GM23338 (cell line): ENCODE data around the gene GNAI2. TPM values are rescaled to one million over a fixed set of nuclear protein-coding genes. Genes with fewer than 3 reads are reported as not detected.

ENCODE experiments used
- ATAC-seq: fragments of 200-7000 bp; cut with Tn5 transposase; 3 replicates; pipeline ENCODE4 v1.9.1; 2020
- DNase-seq: peaks from one replicate; pipeline ENCODE4 v3.0.0-alpha.2; 2015; ENCODE audit warnings: low spot score
- H2AFZ ChIP-seq: fragments of 200-600 bp; sonication (generic); 2 replicates; pipeline ENCODE4 v1.8.0; 2016; ENCODE audit warnings: antibody characterized with exemption, mild to moderate bottlenecking, moderate library complexity
- H3F3A ChIP-seq: fragments of 200-600 bp; sonication (generic); replicated peaks from 2 replicates; pipeline ENCODE4 v1.8.0; 2017; ENCODE audit warnings: antibody characterized with exemption, mixed run types, low read depth
- H3K27ac ChIP-seq: fragments of 200-600 bp; sonication (generic); 2 replicates; pipeline ENCODE4 v1.6.1; 2016; ENCODE audit warnings: low read depth
- H3K27me3 ChIP-seq: fragments of 200-600 bp; sonication (generic); 2 replicates; pipeline ENCODE4 v1.8.0; 2016; ENCODE audit warnings: mild to moderate bottlenecking, mixed run types, moderate library complexity; ENCODE audit not compliant: insufficient read depth
- H3K36me3 ChIP-seq: fragments of 200-600 bp; sonication (generic); 2 replicates; pipeline ENCODE4 v1.8.0; 2016; ENCODE audit warnings: mild to moderate bottlenecking; ENCODE audit not compliant: insufficient read depth
- H3K4me1 ChIP-seq: fragments of 200-600 bp; sonication (generic); 2 replicates; pipeline ENCODE4 v1.8.0; 2016; ENCODE audit warnings: mild to moderate bottlenecking, moderate library complexity; ENCODE audit not compliant: insufficient read depth
- H3K4me2 ChIP-seq: fragments of 200-600 bp; sonication (generic); 2 replicates; pipeline ENCODE4 v1.7.1; 2017; ENCODE audit warnings: mixed run types
- H3K4me3 ChIP-seq: fragments of 200-600 bp; sonication (generic); 2 replicates; pipeline ENCODE4 v1.6.1; 2016; ENCODE audit warnings: mixed run types
- H3K79me2 ChIP-seq: fragments of 200-600 bp; sonication (generic); replicated peaks from 2 replicates; pipeline ENCODE4 v1.8.0; 2017; ENCODE audit warnings: mild to moderate bottlenecking; ENCODE audit not compliant: insufficient read depth
- H3K9me2 ChIP-seq: fragments of 200-600 bp; sonication (generic); 2 replicates; pipeline ENCODE4 v1.8.0; 2017; ENCODE audit not compliant: insufficient read depth
- H4K20me1 ChIP-seq: fragments of 200-600 bp; sonication (generic); replicated peaks from 2 replicates; pipeline ENCODE4 v1.8.0; 2017; ENCODE audit warnings: mild to moderate bottlenecking; ENCODE audit not compliant: insufficient read depth
- H3K27ac Mint-ChIP-seq: 2 replicates; pipeline ENCODE4 v1.8.0; 2020; ENCODE audit warnings: inconsistent platforms, mild to moderate bottlenecking, moderate library complexity, mixed read lengths
- H3K27me3 Mint-ChIP-seq: 3 replicates; pipeline ENCODE4 v1.8.0; 2022; ENCODE audit warnings: low read depth, mild to moderate bottlenecking, moderate library complexity, mixed read lengths, inconsistent platforms; ENCODE audit not compliant: insufficient read depth, poor library complexity
- H3K36me3 Mint-ChIP-seq: 3 replicates; pipeline ENCODE4 v1.8.0; 2021; ENCODE audit warnings: low read depth, mild to moderate bottlenecking, inconsistent platforms, moderate library complexity, mixed read lengths
- H3K4me1 Mint-ChIP-seq: 3 replicates; pipeline ENCODE4 v1.8.0; 2020; ENCODE audit warnings: mild to moderate bottlenecking, inconsistent platforms, mixed read lengths
- H3K4me3 Mint-ChIP-seq: 3 replicates; pipeline ENCODE4 v1.8.0; 2021; ENCODE audit warnings: moderate library complexity, mild to moderate bottlenecking, inconsistent platforms, mixed read lengths
- H3K9me3 Mint-ChIP-seq: 3 replicates; pipeline ENCODE4 v1.8.0; 2020; ENCODE audit warnings: moderate library complexity, mild to moderate bottlenecking, inconsistent platforms, mixed read lengths
- EZH2 ChIP-seq: fragments of 200-600 bp; sonication (generic); IDR thresholded peaks from one replicate; pipeline ENCODE4 v1.8.0; 2017; ENCODE audit warnings: antibody characterized with exemption, mild to moderate bottlenecking, low read depth; ENCODE audit not compliant: unreplicated experiment
- EZH2phosphoT487 ChIP-seq: fragments of 200-600 bp; sonication (generic); IDR thresholded peaks from one replicate; pipeline ENCODE4 v1.8.1; 2018; ENCODE audit warnings: antibody characterized with exemption; ENCODE audit not compliant: unreplicated experiment
- JUNB ChIP-seq: IDR thresholded peaks from one replicate; pipeline ENCODE4 v1.6.1; 2016; ENCODE audit warnings: antibody characterized with exemption; ENCODE audit not compliant: unreplicated experiment
- NANOG ChIP-seq: IDR thresholded peaks from 2 replicates; pipeline ENCODE4 v1.6.1; 2016; ENCODE audit warnings: antibody characterized with exemption, borderline replicate concordance
- ZNF114 ChIP-seq: fragments of 250-450 bp; sonication (Bioruptor Pico); IDR thresholded peaks from 2 replicates; pipeline ENCODE4 v1.5.0; 2020; ENCODE audit warnings: mild to moderate bottlenecking, moderate library complexity
- polyA plus RNA-seq: library from polyadenylated mRNA; unstranded; fragments of >200 nt; fragmentation: Nextera tagmentation; extraction: Ambion mirVana; gene quantifications from 2 replicates; pipeline ENCODE4 v1.2.1, GENCODE V29; 2016
- total RNA-seq: library from RNA; depleted of rRNA; stranded (reverse); fragments of >200 nt; shearing (Covaris generic); gene quantifications from 2 replicates; pipeline ENCODE4 v1.2.3, GENCODE V29; 2014
- TF ChIP-seq, protein P1 (sequence below), 2 experiments: fragments of 200-600 bp in 1 of 2; sonication (generic) in 1 of 2; conservative IDR thresholded peaks; 2 replicates each; pipeline versions ENCODE4 v1.5.1 to v1.6.1; 2016 to 2017; ENCODE audit warnings: antibody characterized with exemption in 2 of 2, low read depth in 2 of 2, mild to moderate bottlenecking in 2 of 2, moderate library complexity in 1 of 2
- TF ChIP-seq, protein P2 (sequence below): IDR thresholded peaks from one replicate; pipeline ENCODE4 v1.6.1; 2018; ENCODE audit warnings: antibody characterized with exemption; ENCODE audit not compliant: unreplicated experiment
- TF ChIP-seq, protein P3 (sequence below): fragments of 250-450 bp; sonication (Bioruptor Pico); IDR thresholded peaks from 2 replicates; pipeline ENCODE4 v1.5.0; 2020; ENCODE audit warnings: mild to moderate bottlenecking, moderate library complexity

GNAI2 gene
- total and polyA plus RNA-seq, 2 experiments from 2014 or later: 138 to 153 TPM

DNA sequence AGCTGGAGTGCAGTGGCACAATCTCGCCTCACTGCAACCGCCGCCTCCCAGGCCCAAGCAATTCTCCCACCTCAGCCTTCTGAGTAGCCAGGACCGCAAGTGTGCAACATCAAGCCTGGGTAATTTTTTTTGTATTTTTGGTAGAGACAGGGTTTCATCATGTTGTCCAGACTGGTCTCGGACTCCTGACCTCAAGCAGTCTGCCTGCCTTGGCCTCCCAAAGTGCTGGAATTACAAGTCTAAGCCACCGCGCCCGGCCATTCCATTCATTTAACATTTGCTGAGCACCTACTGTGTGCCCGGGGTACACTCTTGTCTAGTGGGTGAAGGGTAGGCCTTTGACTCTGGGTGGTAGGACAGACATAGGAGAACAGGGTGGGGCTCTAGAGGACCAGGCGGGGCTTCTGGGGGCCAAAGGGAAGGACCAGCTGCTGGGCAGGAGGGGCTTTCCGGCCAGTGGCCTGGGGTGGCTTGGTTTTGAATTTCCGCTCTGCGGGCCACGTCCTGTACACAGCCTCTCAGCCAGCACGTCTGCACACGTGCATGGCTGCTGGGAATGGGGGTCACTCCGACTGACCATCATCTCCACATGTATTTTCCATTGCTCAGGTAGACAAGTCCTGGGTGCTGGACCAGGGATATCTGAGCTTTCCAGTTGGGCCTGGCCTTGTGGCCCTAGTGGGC lies 28.5 kb upstream of the GNAI2 start (continued):
- TF ChIP-seq, protein P1, sequence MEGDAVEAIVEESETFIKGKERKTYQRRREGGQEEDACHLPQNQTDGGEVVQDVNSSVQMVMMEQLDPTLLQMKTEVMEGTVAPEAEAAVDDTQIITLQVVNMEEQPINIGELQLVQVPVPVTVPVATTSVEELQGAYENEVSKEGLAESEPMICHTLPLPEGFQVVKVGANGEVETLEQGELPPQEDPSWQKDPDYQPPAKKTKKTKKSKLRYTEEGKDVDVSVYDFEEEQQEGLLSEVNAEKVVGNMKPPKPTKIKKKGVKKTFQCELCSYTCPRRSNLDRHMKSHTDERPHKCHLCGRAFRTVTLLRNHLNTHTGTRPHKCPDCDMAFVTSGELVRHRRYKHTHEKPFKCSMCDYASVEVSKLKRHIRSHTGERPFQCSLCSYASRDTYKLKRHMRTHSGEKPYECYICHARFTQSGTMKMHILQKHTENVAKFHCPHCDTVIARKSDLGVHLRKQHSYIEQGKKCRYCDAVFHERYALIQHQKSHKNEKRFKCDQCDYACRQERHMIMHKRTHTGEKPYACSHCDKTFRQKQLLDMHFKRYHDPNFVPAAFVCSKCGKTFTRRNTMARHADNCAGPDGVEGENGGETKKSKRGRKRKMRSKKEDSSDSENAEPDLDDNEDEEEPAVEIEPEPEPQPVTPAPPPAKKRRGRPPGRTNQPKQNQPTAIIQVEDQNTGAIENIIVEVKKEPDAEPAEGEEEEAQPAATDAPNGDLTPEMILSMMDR (conservative IDR thresholded peaks at IDR 0.05; ENCODE audit: low read depth in 2 of 2): no peak
- TF ChIP-seq EZH2: no peak

DNA sequence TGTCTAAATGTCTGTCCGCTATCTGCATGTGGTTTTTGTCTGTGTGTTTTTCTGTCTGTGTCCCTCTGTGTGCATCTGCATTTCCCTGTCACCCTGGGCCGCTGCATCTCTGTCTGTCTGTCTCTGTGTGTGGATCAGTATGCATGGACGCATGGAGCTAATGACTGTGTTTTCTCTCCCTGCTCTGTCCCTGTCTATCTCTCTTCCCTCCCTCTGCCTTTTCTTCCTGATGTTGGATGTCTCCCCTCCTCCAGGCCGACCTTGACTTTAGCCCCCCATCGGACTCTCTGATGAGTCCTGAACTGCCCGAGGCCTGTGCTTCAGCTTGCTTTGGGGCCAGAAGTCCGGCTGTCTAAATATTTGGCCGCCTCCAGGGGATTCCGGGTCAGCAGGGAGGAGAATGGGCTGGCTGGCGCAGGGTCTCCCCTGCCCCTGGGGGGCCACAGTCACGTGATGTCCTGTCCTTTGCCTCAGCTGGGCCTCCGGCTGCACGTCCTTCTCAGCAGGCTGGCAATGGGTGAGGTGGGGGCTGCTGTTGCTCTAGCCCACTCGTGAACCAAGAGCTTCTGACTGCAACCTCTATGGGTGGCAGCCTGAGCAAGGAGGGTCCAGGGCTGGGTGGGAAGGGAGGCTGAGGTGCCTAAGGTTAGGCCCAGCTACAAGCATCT lies 27.2 kb upstream of the GNAI2 start:
- peaks cover 15% of the 10 kb centered on the region for H3K27me3 Mint-ChIP-seq
- H3K4me2 ChIP-seq: no peak overlapping the region
- 0 out of 2 replicates have a peak, but pooled peaks cover 6% of the 10 kb centered on the region for H3F3A ChIP-seq
- H3K4me3 Mint-ChIP-seq: no peak overlapping the region
- DNase-seq (no peak), ATAC-seq (no peak)
- H3K9me3 Mint-ChIP-seq: no peaks in the 10 kb centered on the region
- H3K27ac ChIP-seq: no peak overlapping the region
- H4K20me1 ChIP-seq: no peaks in the 10 kb centered on the region
- H3K27me3 ChIP-seq: peaks cover 28% of the 10 kb centered on the region
- H3K36me3 ChIP-seq: no peaks in the 10 kb centered on the region
- H3K4me1 Mint-ChIP-seq: peaks cover 17% of the 10 kb centered on the region
- no peaks in the 10 kb centered on the region for H3K9me2 ChIP-seq
- H3K79me2 ChIP-seq: no peaks in the 10 kb centered on the region
- H3K4me3 ChIP-seq: no peak overlapping the region
- no peaks in the 10 kb centered on the region for H3K4me1 ChIP-seq
- no peak overlapping the region for H2AFZ ChIP-seq
- no peak overlapping the region for H3K27ac Mint-ChIP-seq
- TF ChIP-seq ZNF114 (CRISPR knock-in tag) (no peak), NANOG (no peak), EZH2phosphoT487 (no peak), JUNB (no peak)
- TF ChIP-seq, protein P2, sequence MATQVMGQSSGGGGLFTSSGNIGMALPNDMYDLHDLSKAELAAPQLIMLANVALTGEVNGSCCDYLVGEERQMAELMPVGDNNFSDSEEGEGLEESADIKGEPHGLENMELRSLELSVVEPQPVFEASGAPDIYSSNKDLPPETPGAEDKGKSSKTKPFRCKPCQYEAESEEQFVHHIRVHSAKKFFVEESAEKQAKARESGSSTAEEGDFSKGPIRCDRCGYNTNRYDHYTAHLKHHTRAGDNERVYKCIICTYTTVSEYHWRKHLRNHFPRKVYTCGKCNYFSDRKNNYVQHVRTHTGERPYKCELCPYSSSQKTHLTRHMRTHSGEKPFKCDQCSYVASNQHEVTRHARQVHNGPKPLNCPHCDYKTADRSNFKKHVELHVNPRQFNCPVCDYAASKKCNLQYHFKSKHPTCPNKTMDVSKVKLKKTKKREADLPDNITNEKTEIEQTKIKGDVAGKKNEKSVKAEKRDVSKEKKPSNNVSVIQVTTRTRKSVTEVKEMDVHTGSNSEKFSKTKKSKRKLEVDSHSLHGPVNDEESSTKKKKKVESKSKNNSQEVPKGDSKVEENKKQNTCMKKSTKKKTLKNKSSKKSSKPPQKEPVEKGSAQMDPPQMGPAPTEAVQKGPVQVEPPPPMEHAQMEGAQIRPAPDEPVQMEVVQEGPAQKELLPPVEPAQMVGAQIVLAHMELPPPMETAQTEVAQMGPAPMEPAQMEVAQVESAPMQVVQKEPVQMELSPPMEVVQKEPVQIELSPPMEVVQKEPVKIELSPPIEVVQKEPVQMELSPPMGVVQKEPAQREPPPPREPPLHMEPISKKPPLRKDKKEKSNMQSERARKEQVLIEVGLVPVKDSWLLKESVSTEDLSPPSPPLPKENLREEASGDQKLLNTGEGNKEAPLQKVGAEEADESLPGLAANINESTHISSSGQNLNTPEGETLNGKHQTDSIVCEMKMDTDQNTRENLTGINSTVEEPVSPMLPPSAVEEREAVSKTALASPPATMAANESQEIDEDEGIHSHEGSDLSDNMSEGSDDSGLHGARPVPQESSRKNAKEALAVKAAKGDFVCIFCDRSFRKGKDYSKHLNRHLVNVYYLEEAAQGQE: no peak
- TF ChIP-seq, protein P3, sequence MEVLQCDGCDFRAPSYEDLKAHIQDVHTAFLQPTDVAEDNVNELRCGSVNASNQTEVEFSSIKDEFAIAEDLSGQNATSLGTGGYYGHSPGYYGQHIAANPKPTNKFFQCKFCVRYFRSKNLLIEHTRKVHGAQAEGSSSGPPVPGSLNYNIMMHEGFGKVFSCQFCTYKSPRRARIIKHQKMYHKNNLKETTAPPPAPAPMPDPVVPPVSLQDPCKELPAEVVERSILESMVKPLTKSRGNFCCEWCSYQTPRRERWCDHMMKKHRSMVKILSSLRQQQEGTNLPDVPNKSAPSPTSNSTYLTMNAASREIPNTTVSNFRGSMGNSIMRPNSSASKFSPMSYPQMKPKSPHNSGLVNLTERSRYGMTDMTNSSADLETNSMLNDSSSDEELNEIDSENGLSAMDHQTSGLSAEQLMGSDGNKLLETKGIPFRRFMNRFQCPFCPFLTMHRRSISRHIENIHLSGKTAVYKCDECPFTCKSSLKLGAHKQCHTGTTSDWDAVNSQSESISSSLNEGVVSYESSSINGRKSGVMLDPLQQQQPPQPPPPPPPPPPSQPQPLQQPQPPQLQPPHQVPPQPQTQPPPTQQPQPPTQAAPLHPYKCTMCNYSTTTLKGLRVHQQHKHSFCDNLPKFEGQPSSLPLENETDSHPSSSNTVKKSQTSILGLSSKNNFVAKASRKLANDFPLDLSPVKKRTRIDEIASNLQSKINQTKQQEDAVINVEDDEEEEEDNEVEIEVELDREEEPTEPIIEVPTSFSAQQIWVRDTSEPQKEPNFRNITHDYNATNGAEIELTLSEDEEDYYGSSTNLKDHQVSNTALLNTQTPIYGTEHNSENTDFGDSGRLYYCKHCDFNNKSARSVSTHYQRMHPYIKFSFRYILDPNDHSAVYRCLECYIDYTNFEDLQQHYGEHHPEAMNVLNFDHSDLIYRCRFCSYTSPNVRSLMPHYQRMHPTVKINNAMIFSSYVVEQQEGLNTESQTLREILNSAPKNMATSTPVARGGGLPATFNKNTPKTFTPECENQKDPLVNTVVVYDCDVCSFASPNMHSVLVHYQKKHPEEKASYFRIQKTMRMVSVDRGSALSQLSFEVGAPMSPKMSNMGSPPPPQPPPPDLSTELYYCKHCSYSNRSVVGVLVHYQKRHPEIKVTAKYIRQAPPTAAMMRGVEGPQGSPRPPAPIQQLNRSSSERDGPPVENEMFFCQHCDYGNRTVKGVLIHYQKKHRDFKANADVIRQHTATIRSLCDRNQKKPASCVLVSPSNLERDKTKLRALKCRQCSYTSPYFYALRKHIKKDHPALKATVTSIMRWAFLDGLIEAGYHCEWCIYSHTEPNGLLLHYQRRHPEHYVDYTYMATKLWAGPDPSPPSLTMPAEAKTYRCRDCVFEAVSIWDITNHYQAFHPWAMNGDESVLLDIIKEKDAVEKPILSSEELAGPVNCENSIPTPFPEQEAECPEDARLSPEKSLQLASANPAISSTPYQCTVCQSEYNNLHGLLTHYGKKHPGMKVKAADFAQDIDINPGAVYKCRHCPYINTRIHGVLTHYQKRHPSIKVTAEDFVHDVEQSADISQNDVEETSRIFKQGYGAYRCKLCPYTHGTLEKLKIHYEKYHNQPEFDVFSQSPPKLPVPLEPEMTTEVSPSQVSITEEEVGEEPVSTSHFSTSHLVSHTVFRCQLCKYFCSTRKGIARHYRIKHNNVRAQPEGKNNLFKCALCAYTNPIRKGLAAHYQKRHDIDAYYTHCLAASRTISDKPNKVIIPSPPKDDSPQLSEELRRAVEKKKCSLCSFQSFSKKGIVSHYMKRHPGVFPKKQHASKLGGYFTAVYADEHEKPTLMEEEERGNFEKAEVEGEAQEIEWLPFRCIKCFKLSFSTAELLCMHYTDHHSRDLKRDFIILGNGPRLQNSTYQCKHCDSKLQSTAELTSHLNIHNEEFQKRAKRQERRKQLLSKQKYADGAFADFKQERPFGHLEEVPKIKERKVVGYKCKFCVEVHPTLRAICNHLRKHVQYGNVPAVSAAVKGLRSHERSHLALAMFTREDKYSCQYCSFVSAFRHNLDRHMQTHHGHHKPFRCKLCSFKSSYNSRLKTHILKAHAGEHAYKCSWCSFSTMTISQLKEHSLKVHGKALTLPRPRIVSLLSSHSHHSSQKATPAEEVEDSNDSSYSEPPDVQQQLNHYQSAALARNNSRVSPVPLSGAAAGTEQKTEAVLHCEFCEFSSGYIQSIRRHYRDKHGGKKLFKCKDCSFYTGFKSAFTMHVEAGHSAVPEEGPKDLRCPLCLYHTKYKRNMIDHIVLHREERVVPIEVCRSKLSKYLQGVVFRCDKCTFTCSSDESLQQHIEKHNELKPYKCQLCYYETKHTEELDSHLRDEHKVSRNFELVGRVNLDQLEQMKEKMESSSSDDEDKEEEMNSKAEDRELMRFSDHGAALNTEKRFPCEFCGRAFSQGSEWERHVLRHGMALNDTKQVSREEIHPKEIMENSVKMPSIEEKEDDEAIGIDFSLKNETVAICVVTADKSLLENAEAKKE: no peak
- TF ChIP-seq, protein P1 (conservative IDR thresholded peaks at IDR 0.05; ENCODE audit: low read depth in 2 of 2): no peak
- no peaks in the 10 kb centered on the region for H3K36me3 Mint-ChIP-seq
